ENCODE results near the gene DIP2C.

- TF ChIP-seq EZH2phosphoT487 (IDR thresholded peaks at IDR 0.05) = no peak
- TF ChIP-seq CTCF (IDR thresholded peaks at IDR 0.05) = no peak
Observed at GRCh38 chr10:396535-397220, 292.8 kb downstream of the DIP2C start.

All from neural progenitor cell (in vitro differentiated cells).